GM19452 (cell line): ENCODE results near the gene GINM1.

ENCODE experiments used
- ATAC-seq: cut with Tn5 transposase; IDR thresholded peaks from one replicate; pipeline ENCODE4 v1.9.1; 2021; ENCODE audit not compliant: unreplicated experiment

GINM1 gene

GRCh38 chr6:149592983-149593382, 26.8 kb downstream of the GINM1 start:
- no peak for ATAC-seq

GRCh38 chr6:149593408-149593807, 27.2 kb downstream of the GINM1 start:
- no peak for ATAC-seq

- no peak for ATAC-seq
These were observed 34.3 kb downstream of the GINM1 start for GRCh38 chr6:149600508-149600907.

- no peak for ATAC-seq
These were observed 42.3 kb downstream of the GINM1 start for GRCh38 chr6:149608381-149608982.

- ATAC-seq, result no peak
These were observed 48.2 kb downstream of the GINM1 start for GRCh38 chr6:149614337-149614736.

GRCh38 chr6:149615805-149616204, 49.6 kb downstream of the GINM1 start:
- no peak for ATAC-seq

- ATAC-seq, result no peak
These were observed 61.5 kb downstream of the GINM1 start for GRCh38 chr6:149627672-149628071.

GRCh38 chr6:149628875-149629510, 62.8 kb downstream of the GINM1 start:
- ATAC-seq, result peak; percentile 80

GRCh38 chr6:149634315-149634714, 68.1 kb downstream of the GINM1 start:
- no peak for ATAC-seq

GRCh38 chr6:149636124-149636523, 69.9 kb downstream of the GINM1 start:
- ATAC-seq, result no peak
